Activated naive CD4-positive, alpha-beta T cell treated with anti-CD3 and anti-CD28 coated beads, Interleukin-2, amount 50 U/mL, for 72 hours (primary cell): ENCODE measurements around the gene CGB8. TPM values are rescaled to one million over a fixed set of nuclear protein-coding genes. Genes with fewer than 3 reads are reported as not detected.
"Not testable (repeated sequence)": the region's sequence is repeated elsewhere in the genome, so short reads cannot be mapped to it uniquely, and the experiment has no call there.

Experiments
- ATAC-seq, 2 donors: fragments of 150-1000 bp; cut with Tn5 transposase; 2 replicates each; pipeline ENCODE4 v1.10.0; 2021; ENCODE audit warnings: mild to moderate bottlenecking in 2 of 2, moderate library complexity in 2 of 2
- DNase-seq, 2 donors: peaks; one replicate each; pipeline ENCODE4 v3.0.0; 2021 to 2022; ENCODE audit warnings: low spot score in 2 of 2
- H3K27ac Mint-ChIP-seq, 2 donors: one replicate each; pipeline ENCODE4 v1.8.0; 2022; ENCODE audit warnings: mild to moderate bottlenecking in 2 of 2, mixed read lengths in 2 of 2
- H3K36me3 Mint-ChIP-seq, 2 donors: one replicate each; pipeline ENCODE4 v1.8.0; 2022; ENCODE audit warnings: mixed read lengths in 2 of 2
- H3K9me3 Mint-ChIP-seq, 2 donors: one replicate each; pipeline ENCODE4 v1.8.0; 2022; ENCODE audit warnings: mixed read lengths in 2 of 2
- total RNA-seq, 2 donors: library from RNA; stranded (reverse); gene quantifications; one replicate each; pipeline ENCODE4 v1.2.3, GENCODE V29; 2022

Gene CGB8
- not detected for total RNA-seq

GRCh38 chr19:49049011-49049410 lies at the start of gene CGB8:
TSS of gene CGB8 (minus strand) at chr19:49049111. CDS start at chr19:49048739, 372 bp downstream.
- not testable (repeated sequence) for H3K9me3 Mint-ChIP-seq, DNase-seq, H3K36me3 Mint-ChIP-seq, ATAC-seq
- peak within 1 kb of the TSS in 1 of 2 donors; percentile 36 for H3K27ac Mint-ChIP-seq

GRCh38 chr19:49097453-49098288 lies 48.8 kb upstream of the CGB8 start:
- DNase-seq: peak; percentile 63 to 82
- ATAC-seq: peak; percentile 76 to 77
- Mint-ChIP-seq H3K36me3 (peaks cover 6 to 22% of the 10 kb centered on the region in 2 donors), H3K9me3 (no peaks in the 10 kb centered on the region), H3K27ac (no peak overlapping the region)

- DNase-seq (no peak), ATAC-seq (peak in 1 of 2 donors; percentile 16)
- H3K27ac Mint-ChIP-seq: peak overlapping the region; percentile 65 to 85
- peaks cover 17 to 31% of the 10 kb centered on the region in 2 donors for H3K36me3 Mint-ChIP-seq
- H3K9me3 Mint-ChIP-seq: no peaks in the 10 kb centered on the region
These were observed 45.9 kb upstream of the CGB8 start for GRCh38 chr19:49094505-49095482.

GRCh38 chr19:49092686-49093085 lies 43.8 kb upstream of the CGB8 start:
- no peak for DNase-seq
- Mint-ChIP-seq H3K36me3 (peaks cover 17 to 23% of the 10 kb centered on the region in 2 donors), H3K9me3 (no peaks in the 10 kb centered on the region), H3K27ac (peak overlapping the region in 1 of 2 donors; percentile 17)
- ATAC-seq: no peak

- peaks cover 24 to 32% of the 10 kb centered on the region in 2 donors for H3K36me3 Mint-ChIP-seq
- peak overlapping the region; percentile 29 to 63 for H3K27ac Mint-ChIP-seq
- DNase-seq: no peak
- ATAC-seq: peak in 1 of 2 donors; percentile 46
- H3K9me3 Mint-ChIP-seq: no peaks in the 10 kb centered on the region
These were observed 42.6 kb upstream of the CGB8 start for GRCh38 chr19:49091391-49092038.

- Mint-ChIP-seq H3K36me3 (peaks cover 31 to 32% of the 10 kb centered on the region in 2 donors), H3K9me3 (no peaks in the 10 kb centered on the region), H3K27ac (peak overlapping the region; percentile 94 to 100)
- ATAC-seq: no peak
- no peak for DNase-seq
These were observed 37.4 kb upstream of the CGB8 start for GRCh38 chr19:49086296-49086695.

- H3K27ac Mint-ChIP-seq: peak overlapping the region; percentile 94 to 100
- no peaks in the 10 kb centered on the region for H3K9me3 Mint-ChIP-seq
- H3K36me3 Mint-ChIP-seq: peaks cover 28 to 31% of the 10 kb centered on the region in 2 donors
- DNase-seq (no peak), ATAC-seq (no peak)
These were observed 36.9 kb upstream of the CGB8 start for GRCh38 chr19:49085868-49086232.

GRCh38 chr19:49085020-49085867 lies 36.3 kb upstream of the CGB8 start, which contains the start of gene SNRNP70:
TSS of gene SNRNP70 (plus strand) at chr19:49085451. CDS start at chr19:49086415, 964 bp downstream.
- peak; percentile 98 to 100 for DNase-seq
- peak; percentile 95 to 98 for ATAC-seq
- Mint-ChIP-seq H3K9me3 (no peaks in the 10 kb centered on the region), H3K36me3 (peaks cover 22 to 25% of the 10 kb centered on the region in 2 donors), H3K27ac (peak within 1 kb of the TSS; percentile 94 to 100)

GRCh38 chr19:49084206-49085019 lies 35.5 kb upstream of the CGB8 start:
- peaks cover 19 to 23% of the 10 kb centered on the region in 2 donors for H3K36me3 Mint-ChIP-seq
- H3K27ac Mint-ChIP-seq: peak overlapping the region; percentile 94 to 100
- no peaks in the 10 kb centered on the region for H3K9me3 Mint-ChIP-seq
- DNase-seq (no peak), ATAC-seq (no peak)

GRCh38 chr19:49081273-49081672 lies 32.4 kb upstream of the CGB8 start:
- no peak for ATAC-seq
- H3K9me3 Mint-ChIP-seq: no peaks in the 10 kb centered on the region
- peaks cover 6 to 13% of the 10 kb centered on the region in 2 donors for H3K36me3 Mint-ChIP-seq
- no peak overlapping the region for H3K27ac Mint-ChIP-seq
- DNase-seq: no peak

GRCh38 chr19:49080392-49080791 lies 31.5 kb upstream of the CGB8 start:
- Mint-ChIP-seq H3K9me3 (no peaks in the 10 kb centered on the region), H3K36me3 (peaks cover 0 to 4% of the 10 kb centered on the region in 2 donors), H3K27ac (no peak overlapping the region)
- ATAC-seq: no peak
- DNase-seq: no peak

GRCh38 chr19:49074869-49075268 lies 26.0 kb upstream of the CGB8 start:
- H3K9me3 Mint-ChIP-seq, H3K27ac Mint-ChIP-seq, DNase-seq, ATAC-seq: not testable (repeated sequence)
- peaks cover 10 to 16% of the 10 kb centered on the region in 2 donors for H3K36me3 Mint-ChIP-seq

GRCh38 chr19:49073514-49074378 lies 24.8 kb upstream of the CGB8 start:
- ATAC-seq (no peak), DNase-seq (no peak)
- no peak overlapping the region for H3K27ac Mint-ChIP-seq
- H3K9me3 Mint-ChIP-seq: peaks cover 0 to 8% of the 10 kb centered on the region in 2 donors
- peaks cover 10 to 22% of the 10 kb centered on the region in 2 donors for H3K36me3 Mint-ChIP-seq
